K562 (cell line): ENCODE results near the gene RBM17. TPM values are rescaled to one million over a fixed set of nuclear protein-coding genes. Genes with fewer than 3 reads are reported as not detected.

Experiments
- CBX5 ChIP-seq: IDR thresholded peaks from 2 replicates; pipeline ENCODE4 v1.6.1; 2014; ENCODE audit warnings: low read depth, borderline replicate concordance
- HNRNPLL ChIP-seq: fragments of 200-400 bp; formaldehyde crosslinking; IDR thresholded peaks from 2 replicates; pipeline ENCODE4 v1.6.1; 2017; ENCODE audit warnings: low read length, low read depth, mild to moderate bottlenecking; ENCODE audit not compliant: poor library complexity, severe bottlenecking
- ID3 ChIP-seq, 2 experiments: fragments of 250-450 bp in 1 of 2; fragments of 450-650 bp in 1 of 2; sonication (Bioruptor Pico) in 1 of 2; IDR thresholded peaks; 2 replicates each; pipeline versions ENCODE4 v1.6.1 to v1.8.0; 2016 to 2021; ENCODE audit warnings: mild to moderate bottlenecking in 2 of 2, moderate library complexity in 2 of 2, missing compliant biosample characterization in 1 of 2, missing genetic modification characterization in 1 of 2
- JUN ChIP-seq, 2 experiments: sonication (generic) in 1 of 2; formaldehyde crosslinking in 1 of 2; IDR thresholded peaks; 2 replicates each; pipeline versions ENCODE4 v1.6.1 to v1.8.0; 2012 to 2022; ENCODE audit warnings: borderline replicate concordance in 2 of 2, mild to moderate bottlenecking in 2 of 2, improper control_type of control experiment in 1 of 2, low read depth in 1 of 2, low read length in 1 of 2, missing genetic modification reagents in 1 of 2
- MAFF ChIP-seq: IDR thresholded peaks from 2 replicates; pipeline ENCODE4 v1.6.1; 2012; ENCODE audit warnings: low read length, improper control_type of control experiment
- MAZ ChIP-seq, 2 experiments: fragments of 450-650 bp in 1 of 2; sonication (generic) in 1 of 2; formaldehyde crosslinking; IDR thresholded peaks in 1 of 2; conservative IDR thresholded peaks in 1 of 2; 2 replicates each; pipeline versions ENCODE4 v1.4.0 to v1.5.0; 2020; ENCODE audit warnings: mild to moderate bottlenecking in 1 of 2, missing genetic modification reagents in 1 of 2
- MLX ChIP-seq, 2 experiments: fragments of 450-650 bp in 1 of 2; sonication (generic) in 1 of 2; formaldehyde crosslinking; conservative IDR thresholded peaks; 2 replicates each; pipeline versions ENCODE4 v1.4.0 to v1.8.1; 2020 to 2022; ENCODE audit warnings: mild to moderate bottlenecking in 1 of 2, missing genetic modification reagents in 1 of 2
- NFRKB ChIP-seq: fragments of 450-650 bp; IDR thresholded peaks from 2 replicates; pipeline ENCODE4 v1.6.1; 2016; ENCODE audit warnings: low read depth
- NR3C1 ChIP-seq: sonication (generic); formaldehyde crosslinking; IDR thresholded peaks from 2 replicates; pipeline ENCODE4 v1.8.1; 2022; ENCODE audit warnings: missing genetic modification reagents
- PTBP1 ChIP-seq: fragments of 200-400 bp; formaldehyde crosslinking; IDR thresholded peaks from 2 replicates; pipeline ENCODE4 v1.6.1; 2017; ENCODE audit warnings: low read depth, low read length
- REST ChIP-seq, 2 experiments: fragments of 450-650 bp; formaldehyde crosslinking in 1 of 2; IDR thresholded peaks; 2 replicates each; pipeline versions ENCODE4 v1.4.0 to v1.6.1; 2014 to 2020; ENCODE audit warnings: mild to moderate bottlenecking in 2 of 2, borderline replicate concordance in 1 of 2, low read depth in 1 of 2
- USF1 ChIP-seq: sonication (generic); formaldehyde crosslinking; IDR thresholded peaks from 2 replicates; pipeline ENCODE4 v1.9.0; 2022; ENCODE audit warnings: mild to moderate bottlenecking, missing genetic modification reagents
- ZNF133 ChIP-seq: fragments of 250-450 bp; sonication (Bioruptor Pico); IDR thresholded peaks from 2 replicates; pipeline ENCODE4 v1.4.0; 2020; ENCODE audit warnings: mild to moderate bottlenecking
- ZNF175 ChIP-seq: fragments of 200-800 bp; sonication (Bioruptor generic); IDR thresholded peaks from 2 replicates; pipeline ENCODE4 v1.6.1; 2016; ENCODE audit warnings: low read depth, mild to moderate bottlenecking, missing genetic modification characterization, missing compliant biosample characterization
- polyA plus RNA-seq, 8 experiments: library from polyadenylated mRNA; depleted of rRNA in 4 of 8; stranded (reverse) in 5 of 8; unstranded in 3 of 8; fragments of >200 nt; fragmentation: Nextera tagmentation in 2 of 8; fragmentation: Illumina TruSeq in 1 of 8; extraction: Ambion mirVana in 2 of 8; extraction: Trizol in 1 of 8; gene quantifications; 2 replicates each; pipeline versions ENCODE4 v1.2.1 to v1.2.3, GENCODE V29; 2011 to 2014; ENCODE audit warnings: inconsistent platforms in 1 of 8, missing spikeins in 1 of 8
- total RNA-seq, 7 experiments: library from RNA; depleted of rRNA in 6 of 7; stranded (reverse); fragments of >200 nt in 6 of 7; fragmentation: Illumina TruSeq in 2 of 7; extraction: Trizol in 2 of 7; gene quantifications; 2 replicates each; pipeline versions ENCODE4 v1.2.1 to v1.2.3, GENCODE V29; 2011 to 2021; ENCODE audit warnings: low replicate concordance in 1 of 7

RBM17 gene
- total and polyA plus RNA-seq, 9 of the 15 experiments (the other 6 are each of a cell fraction or from before 2014, with no cell fraction given) = 23.6 to 217 (median 124) TPM

- TF ChIP-seq NFRKB (peak; percentile 33; the same call in 1 of the 2 replicates), NR3C1 (CRISPR knock-in tag) (peak; percentile 63; the same call in 1 of the 2 replicates), MLX (CRISPR knock-in tag; conservative IDR thresholded peaks at IDR 0.05) (0 out of 4 replicates have a peak, but pooled peaks of 1 of the 2 experiments have one; percentile 46), ZNF133 (CRISPR knock-in tag) (no peak), PTBP1 (peak; percentile 60; the same call in 1 of the 2 replicates), USF1 (CRISPR knock-in tag) (peak; percentile 77), REST (IDR thresholded peaks at IDR 0.05; ENCODE audit: borderline replicate concordance) (no peak), REST (CRISPR knock-in tag; IDR thresholded peaks at IDR 0.05; ENCODE audit: low read depth) (0 out of 2 replicates have a peak, but pooled peaks have one; percentile 25), MAZ (CRISPR knock-in tag; conservative IDR thresholded peaks at IDR 0.05 in 1 of 2, IDR thresholded peaks at IDR 0.05 in 1 of 2) (peak in 1 of 2 experiments; percentile 28; a peak in 3 of 4 replicates), ID3 (CRISPR knock-in tag; IDR thresholded peaks at IDR 0.05) (no peak), ID3 (tag; IDR thresholded peaks at IDR 0.05) (no peak), ZNF175 (CRISPR knock-in tag) (0 out of 2 replicates have a peak, but pooled peaks have one; percentile 47), MAFF (no peak), CBX5 (no peak), HNRNPLL (peak; percentile 8), JUN (IDR thresholded peaks at IDR 0.05; ENCODE audit: borderline replicate concordance, low read depth, low read length) (no peak), JUN (CRISPR knock-in tag; IDR thresholded peaks at IDR 0.05; ENCODE audit: borderline replicate concordance) (0 out of 2 replicates have a peak, but pooled peaks have one; percentile 43)
Measured at GRCh38 chr10:6145166-6145987, 56.5 kb downstream of the RBM17 start (continued).
